ENCODE data around the gene ZC3HAV1.
"Not testable (repeated sequence)": the region's sequence is repeated elsewhere in the genome, so short reads cannot be mapped to it uniquely, and the experiment has no call there.

ZC3HAV1 gene

DNA sequence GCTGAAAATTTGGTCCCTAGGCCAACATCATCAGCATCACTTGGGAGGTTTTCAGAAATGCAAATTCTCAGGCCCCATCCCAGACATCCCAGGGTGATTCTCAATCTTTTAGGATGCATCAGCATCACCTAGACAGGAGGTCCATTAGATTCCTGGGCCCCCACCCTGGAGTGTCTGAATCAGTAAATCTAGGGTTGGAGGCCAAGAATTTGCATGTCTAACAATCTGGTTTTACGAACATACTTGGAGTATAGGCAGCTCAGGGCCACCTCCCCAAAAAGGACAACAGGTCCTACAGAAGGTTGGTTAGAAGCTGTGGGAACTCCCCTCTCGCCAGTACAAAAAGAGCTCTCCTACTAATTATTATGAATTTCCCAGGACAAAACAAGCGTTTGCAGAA, 15.5 kb downstream of the ZC3HAV1 start (continued):
- TF ChIP-seq, protein P1, sequence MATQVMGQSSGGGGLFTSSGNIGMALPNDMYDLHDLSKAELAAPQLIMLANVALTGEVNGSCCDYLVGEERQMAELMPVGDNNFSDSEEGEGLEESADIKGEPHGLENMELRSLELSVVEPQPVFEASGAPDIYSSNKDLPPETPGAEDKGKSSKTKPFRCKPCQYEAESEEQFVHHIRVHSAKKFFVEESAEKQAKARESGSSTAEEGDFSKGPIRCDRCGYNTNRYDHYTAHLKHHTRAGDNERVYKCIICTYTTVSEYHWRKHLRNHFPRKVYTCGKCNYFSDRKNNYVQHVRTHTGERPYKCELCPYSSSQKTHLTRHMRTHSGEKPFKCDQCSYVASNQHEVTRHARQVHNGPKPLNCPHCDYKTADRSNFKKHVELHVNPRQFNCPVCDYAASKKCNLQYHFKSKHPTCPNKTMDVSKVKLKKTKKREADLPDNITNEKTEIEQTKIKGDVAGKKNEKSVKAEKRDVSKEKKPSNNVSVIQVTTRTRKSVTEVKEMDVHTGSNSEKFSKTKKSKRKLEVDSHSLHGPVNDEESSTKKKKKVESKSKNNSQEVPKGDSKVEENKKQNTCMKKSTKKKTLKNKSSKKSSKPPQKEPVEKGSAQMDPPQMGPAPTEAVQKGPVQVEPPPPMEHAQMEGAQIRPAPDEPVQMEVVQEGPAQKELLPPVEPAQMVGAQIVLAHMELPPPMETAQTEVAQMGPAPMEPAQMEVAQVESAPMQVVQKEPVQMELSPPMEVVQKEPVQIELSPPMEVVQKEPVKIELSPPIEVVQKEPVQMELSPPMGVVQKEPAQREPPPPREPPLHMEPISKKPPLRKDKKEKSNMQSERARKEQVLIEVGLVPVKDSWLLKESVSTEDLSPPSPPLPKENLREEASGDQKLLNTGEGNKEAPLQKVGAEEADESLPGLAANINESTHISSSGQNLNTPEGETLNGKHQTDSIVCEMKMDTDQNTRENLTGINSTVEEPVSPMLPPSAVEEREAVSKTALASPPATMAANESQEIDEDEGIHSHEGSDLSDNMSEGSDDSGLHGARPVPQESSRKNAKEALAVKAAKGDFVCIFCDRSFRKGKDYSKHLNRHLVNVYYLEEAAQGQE (tag by site-specific recombination; IDR thresholded peaks at IDR 0.05): no peak

DNA sequence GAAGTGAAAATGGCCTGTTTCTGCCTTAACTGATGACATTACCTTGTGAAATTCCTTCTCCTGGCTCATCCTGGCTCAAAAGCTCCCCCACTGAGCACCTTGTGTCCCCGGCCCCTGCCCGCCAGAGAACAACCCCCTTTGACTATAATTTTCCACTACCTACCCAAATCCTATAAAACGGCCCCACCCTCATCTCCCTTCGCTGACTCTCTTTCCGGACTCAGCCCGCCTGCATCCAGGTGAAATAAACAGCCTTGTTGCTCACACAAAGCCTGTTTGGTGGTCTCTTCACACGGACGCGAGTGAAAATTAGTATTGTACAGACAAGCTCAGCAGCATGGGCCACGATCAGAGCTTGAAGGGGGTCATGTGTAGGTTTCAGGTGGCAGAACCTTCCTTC, 16.0 kb downstream of the ZC3HAV1 start:
- H3K9me3 ChIP-seq (ENCODE audit: control insufficient read depth, insufficient read depth, low read depth, low read length); POLR2A ChIA-PET; H3K4me3 ChIP-seq (ENCODE audit: low read depth, low read length); H3K4me1 ChIP-seq (ENCODE audit: control insufficient read depth, insufficient read depth, low read length); H3K27ac ChIP-seq (ENCODE audit: extremely low read depth, low read depth, low read length): not testable (repeated sequence)
- H3K36me3 ChIP-seq (ENCODE audit: control insufficient read depth in 2 of 2, insufficient read depth in 1 of 2, low read length in 2 of 2): peaks cover 3 to 15% of the 10 kb centered on the region in 2 experiments; a peak in 2 of 3 replicates
- CTCF ChIA-PET: interaction anchor here (0.7 to 1.1 kb wide), 2 partner anchors 19 to 810 kb away, joined by 4 to 6 read pairs; no protein-coding TSS in a partner anchor

DNA sequence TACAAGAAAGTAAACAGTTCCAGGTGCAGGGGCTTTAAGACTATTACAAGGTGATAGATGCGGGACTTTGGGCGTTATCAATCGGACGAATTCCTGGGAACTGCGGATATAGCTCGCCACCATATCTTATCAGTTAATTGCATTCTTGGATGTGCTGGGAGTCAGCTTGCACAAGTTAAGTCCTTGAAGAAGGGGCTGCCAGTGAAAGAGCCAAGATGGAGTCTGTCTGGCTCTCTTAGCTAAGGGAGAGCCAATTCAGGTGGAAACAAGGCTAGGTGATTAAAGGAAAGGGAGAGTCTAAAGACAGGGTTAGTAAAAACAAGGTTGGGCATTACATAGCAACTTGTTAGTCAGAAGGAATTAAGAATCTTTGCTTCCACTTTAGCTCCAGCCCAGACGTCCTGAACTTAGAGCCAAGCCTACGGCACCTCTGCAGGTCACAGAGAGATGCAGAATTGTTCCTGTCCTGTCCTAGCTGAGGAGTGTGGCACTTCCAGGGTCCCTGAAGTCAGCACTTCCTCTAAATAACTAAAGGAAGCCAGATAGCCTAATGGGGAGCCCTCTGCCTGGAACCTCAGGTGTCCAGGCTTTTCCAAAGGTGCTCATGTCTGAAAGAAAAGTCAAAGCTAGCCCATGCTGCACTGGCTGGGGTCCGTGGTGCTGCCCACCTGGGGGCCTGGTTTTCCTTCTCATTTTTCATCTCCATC, 17.3 kb downstream of the ZC3HAV1 start:
- Histone ChIP-seq H3K36me3 (ENCODE audit: control insufficient read depth in 2 of 2, insufficient read depth in 1 of 2, low read length in 2 of 2) (peaks cover 0 to 24% of the 10 kb centered on the region in 2 experiments; a peak in 2 of 3 replicates), H3K9me3 (ENCODE audit: control insufficient read depth, insufficient read depth, low read depth, low read length) (no peaks in the 10 kb centered on the region), H3K27ac (ENCODE audit: extremely low read depth, low read depth, low read length) (no peak overlapping the region), H3K4me1 (ENCODE audit: control insufficient read depth, insufficient read depth, low read length) (peaks cover 5% of the 10 kb centered on the region; the same call in 1 of the 2 replicates), H3K4me3 (ENCODE audit: low read depth, low read length) (no peak overlapping the region)
- POLR2A ChIA-PET: interaction anchor here (0.9 kb wide), 1 partner anchor 41 kb away, joined by 4 read pairs; a partner anchor contains a TSS
- TF ChIP-seq ZFP69B (tag by site-specific recombination; IDR thresholded peaks at IDR 0.05) (no peak), ZNF335 (tag by site-specific recombination; conservative IDR thresholded peaks at IDR 0.05) (no peak), SETDB1 (IDR thresholded peaks at IDR 0.05; ENCODE audit: insufficient read length, low read length) (no peak)
- TF ChIP-seq, protein P2, sequence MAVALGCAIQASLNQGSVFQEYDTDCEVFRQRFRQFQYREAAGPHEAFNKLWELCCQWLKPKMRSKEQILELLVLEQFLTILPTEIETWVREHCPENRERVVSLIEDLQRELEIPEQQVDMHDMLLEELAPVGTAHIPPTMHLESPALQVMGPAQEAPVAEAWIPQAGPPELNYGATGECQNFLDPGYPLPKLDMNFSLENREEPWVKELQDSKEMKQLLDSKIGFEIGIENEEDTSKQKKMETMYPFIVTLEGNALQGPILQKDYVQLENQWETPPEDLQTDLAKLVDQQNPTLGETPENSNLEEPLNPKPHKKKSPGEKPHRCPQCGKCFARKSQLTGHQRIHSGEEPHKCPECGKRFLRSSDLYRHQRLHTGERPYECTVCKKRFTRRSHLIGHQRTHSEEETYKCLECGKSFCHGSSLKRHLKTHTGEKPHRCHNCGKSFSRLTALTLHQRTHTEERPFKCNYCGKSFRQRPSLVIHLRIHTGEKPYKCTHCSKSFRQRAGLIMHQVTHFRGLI (tag by site-specific recombination; IDR thresholded peaks at IDR 0.05): peak; percentile 35; the same call in 1 of the 2 replicates
- TF ChIP-seq, protein P3, sequence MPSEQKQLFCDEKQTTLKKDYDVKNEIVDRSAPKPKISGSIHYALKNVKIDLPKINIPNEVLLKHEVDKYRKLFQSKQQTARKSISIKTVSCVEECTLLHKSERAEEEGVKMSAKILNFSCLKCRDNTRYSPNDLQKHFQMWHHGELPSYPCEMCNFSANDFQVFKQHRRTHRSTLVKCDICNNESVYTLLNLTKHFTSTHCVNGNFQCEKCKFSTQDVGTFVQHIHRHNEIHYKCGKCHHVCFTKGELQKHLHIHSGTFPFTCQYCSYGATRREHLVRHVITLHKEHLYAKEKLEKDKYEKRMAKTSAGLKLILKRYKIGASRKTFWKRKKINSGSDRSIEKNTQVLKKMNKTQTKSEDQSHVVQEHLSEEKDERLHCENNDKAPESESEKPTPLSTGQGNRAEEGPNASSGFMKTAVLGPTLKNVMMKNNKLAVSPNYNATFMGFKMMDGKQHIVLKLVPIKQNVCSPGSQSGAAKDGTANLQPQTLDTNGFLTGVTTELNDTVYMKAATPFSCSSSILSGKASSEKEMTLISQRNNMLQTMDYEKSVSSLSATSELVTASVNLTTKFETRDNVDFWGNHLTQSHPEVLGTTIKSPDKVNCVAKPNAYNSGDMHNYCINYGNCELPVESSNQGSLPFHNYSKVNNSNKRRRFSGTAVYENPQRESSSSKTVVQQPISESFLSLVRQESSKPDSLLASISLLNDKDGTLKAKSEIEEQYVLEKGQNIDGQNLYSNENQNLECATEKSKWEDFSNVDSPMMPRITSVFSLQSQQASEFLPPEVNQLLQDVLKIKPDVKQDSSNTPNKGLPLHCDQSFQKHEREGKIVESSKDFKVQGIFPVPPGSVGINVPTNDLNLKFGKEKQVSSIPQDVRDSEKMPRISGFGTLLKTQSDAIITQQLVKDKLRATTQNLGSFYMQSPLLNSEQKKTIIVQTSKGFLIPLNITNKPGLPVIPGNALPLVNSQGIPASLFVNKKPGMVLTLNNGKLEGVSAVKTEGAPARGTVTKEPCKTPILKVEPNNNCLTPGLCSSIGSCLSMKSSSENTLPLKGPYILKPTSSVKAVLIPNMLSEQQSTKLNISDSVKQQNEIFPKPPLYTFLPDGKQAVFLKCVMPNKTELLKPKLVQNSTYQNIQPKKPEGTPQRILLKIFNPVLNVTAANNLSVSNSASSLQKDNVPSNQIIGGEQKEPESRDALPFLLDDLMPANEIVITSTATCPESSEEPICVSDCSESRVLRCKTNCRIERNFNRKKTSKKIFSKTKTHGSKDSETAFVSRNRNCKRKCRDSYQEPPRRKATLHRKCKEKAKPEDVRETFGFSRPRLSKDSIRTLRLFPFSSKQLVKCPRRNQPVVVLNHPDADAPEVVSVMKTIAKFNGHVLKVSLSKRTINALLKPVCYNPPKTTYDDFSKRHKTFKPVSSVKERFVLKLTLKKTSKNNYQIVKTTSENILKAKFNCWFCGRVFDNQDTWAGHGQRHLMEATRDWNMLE (tag by site-specific recombination; conservative IDR thresholded peaks at IDR 0.05; ENCODE audit: low read depth): no peak
- CTCF ChIA-PET: no interaction called here

DNA sequence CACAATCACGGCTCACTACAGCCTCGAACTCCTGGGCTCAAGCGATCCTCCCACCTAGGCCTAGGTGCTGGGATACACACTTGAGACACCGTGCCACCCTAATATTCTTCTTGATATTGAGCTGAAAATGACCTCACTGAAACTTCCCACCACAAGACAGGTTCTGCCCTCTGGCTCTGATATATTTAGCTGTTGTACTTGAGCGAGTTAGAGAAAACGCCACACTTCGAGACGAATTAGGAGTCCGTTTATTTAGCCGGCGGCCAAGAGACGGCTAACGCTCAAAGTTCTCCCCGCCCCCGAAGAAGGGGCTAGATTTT, 17.9 kb downstream of the ZC3HAV1 start:
- H3K9me3 ChIP-seq (ENCODE audit: control insufficient read depth, insufficient read depth, low read depth, low read length): no peaks in the 10 kb centered on the region
- H3K4me1 ChIP-seq (ENCODE audit: control insufficient read depth, insufficient read depth, low read length): peaks cover 5% of the 10 kb centered on the region; the same call in 1 of the 2 replicates
- H3K36me3 ChIP-seq (ENCODE audit: control insufficient read depth in 2 of 2, insufficient read depth in 1 of 2, low read length in 2 of 2): peaks cover 0 to 30% of the 10 kb centered on the region in 2 experiments; a peak in 2 of 3 replicates
- ChIA-PET CTCF (interaction anchor here (0.7 kb wide), 1 partner anchor 16 kb away, joined by 3 read pairs; no protein-coding TSS in a partner anchor), POLR2A (interaction anchor here (0.9 kb wide), 1 partner anchor 42 kb away, joined by 4 read pairs; a partner anchor contains a TSS)
- peak; percentile 39 for TF ChIP-seq SETDB1 (IDR thresholded peaks at IDR 0.05; ENCODE audit: insufficient read length, low read length)
- TF ChIP-seq REPIN1 (tag by site-specific recombination; IDR thresholded peaks at IDR 0.05; ENCODE audit: low read depth): no peak
- H3K27ac ChIP-seq (ENCODE audit: extremely low read depth, low read depth, low read length): no peak overlapping the region
- H3K4me3 ChIP-seq (ENCODE audit: low read depth, low read length): no peak overlapping the region

Data from HEK293 (cell line).